Dedifferentiated amniotic fluid mesenchymal stem cell (primary cell): Measurements from ENCODE around the gene PIGR.

Source experiments
- DNase-seq: peaks from one replicate; pipeline ENCODE4 v3.0.0-alpha.2; 2016; ENCODE audit errors: extremely low spot score

PIGR gene, protein sequence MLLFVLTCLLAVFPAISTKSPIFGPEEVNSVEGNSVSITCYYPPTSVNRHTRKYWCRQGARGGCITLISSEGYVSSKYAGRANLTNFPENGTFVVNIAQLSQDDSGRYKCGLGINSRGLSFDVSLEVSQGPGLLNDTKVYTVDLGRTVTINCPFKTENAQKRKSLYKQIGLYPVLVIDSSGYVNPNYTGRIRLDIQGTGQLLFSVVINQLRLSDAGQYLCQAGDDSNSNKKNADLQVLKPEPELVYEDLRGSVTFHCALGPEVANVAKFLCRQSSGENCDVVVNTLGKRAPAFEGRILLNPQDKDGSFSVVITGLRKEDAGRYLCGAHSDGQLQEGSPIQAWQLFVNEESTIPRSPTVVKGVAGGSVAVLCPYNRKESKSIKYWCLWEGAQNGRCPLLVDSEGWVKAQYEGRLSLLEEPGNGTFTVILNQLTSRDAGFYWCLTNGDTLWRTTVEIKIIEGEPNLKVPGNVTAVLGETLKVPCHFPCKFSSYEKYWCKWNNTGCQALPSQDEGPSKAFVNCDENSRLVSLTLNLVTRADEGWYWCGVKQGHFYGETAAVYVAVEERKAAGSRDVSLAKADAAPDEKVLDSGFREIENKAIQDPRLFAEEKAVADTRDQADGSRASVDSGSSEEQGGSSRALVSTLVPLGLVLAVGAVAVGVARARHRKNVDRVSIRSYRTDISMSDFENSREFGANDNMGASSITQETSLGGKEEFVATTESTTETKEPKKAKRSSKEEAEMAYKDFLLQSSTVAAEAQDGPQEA

DNA sequence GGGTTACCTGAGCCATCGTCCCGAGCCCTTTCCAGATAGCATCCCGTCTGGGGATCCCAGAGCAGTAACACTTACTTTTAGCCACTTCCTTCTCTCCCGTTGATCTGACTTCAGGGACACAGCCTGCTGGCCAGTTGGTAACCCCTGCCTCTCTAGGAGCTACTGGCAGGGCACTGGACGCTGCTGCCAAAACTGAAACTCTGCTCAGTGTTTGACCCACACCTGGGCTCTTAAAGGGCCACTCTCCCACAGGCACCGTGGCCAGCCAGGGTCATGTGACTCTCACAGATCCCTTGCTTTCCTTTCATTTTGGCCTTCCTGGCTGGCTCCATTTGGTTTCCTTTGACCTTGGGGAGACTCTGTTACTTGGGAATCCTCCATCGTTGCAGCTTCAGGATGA is at the start of gene PIGR:
PIGR (minus strand) TSS at position 206 of the 400 bp plus-strand sequence. CDS start 5,935 bp downstream, outside the sequence.
- DNase-seq, result no peak

DNA sequence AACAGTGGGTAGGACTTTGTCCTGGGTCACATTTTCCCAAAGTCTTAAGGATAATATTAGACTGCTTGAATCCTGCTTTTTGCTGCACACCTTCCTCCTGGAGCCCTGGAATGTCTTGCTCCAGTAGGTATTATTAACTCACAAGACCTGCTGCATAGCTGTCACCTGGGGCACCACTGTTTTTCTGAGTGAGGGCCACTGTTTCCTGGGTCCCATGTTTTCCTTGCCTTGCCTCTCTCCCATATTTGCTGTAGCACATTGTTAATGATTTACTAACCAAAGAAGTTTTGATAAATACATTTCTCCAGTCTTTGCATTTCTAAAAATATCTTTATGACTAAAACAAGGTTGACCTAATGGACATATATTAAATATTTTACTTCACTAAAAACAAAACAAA is 46.5 kb upstream of the PIGR start:
- no peak for DNase-seq

DNA sequence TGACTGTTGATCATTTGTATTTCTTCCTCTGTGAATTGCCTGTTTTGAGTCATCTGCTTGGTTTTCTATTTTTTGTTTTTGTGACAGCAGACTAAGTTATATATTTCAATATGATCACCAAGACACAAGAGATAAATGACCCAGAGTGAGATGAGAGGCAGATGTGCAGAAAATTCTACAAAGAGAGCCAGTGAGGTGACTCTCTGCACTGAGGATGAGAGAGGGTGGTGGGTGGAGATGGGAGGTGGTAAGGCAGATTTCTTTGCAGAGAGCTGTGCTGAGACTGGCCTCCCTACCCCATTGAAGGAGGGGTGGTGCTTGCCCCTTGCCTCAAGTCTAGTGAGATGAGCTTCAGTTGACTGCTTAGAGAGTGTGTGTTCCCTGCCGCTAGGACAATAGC is 41.6 kb upstream of the PIGR start:
- no peak for DNase-seq

DNA sequence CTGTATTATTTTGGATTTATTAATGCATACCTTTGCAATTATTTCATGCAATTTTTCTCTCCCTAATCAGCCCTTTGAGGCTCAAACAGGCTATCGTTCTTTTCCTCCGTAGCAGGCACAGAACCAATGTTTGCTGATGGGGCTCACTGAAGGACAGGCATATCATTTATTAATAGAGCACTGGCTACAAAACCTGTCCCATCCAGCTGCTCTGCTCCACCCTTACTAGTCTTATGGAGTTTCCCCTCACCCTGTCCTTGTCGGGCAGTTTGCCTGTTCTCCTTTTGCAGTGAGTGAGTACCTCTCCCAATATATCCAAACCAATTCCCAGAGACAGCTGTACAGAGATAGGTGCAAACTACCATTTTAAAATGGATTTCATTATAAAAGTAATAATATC is 40.6 kb upstream of the PIGR start:
- no peak for DNase-seq

DNA sequence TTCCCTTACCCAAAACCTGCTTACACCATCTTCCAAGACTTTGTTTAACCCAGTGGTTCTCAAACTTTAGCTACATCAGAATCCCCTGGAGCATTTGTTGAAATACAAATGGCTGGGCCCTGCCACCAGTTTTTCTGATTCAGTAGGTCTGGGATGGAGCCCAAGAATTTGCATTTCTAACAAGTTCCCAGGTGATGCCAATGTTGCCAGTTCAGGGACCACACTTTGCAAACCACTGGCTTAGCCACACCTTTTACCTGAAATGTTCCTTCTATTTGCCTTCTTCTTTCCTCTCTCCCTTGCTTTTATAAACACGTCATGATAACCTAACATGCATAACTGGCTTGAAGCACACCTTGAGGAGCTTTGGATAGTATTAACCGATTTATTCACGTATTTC is 40.1 kb upstream of the PIGR start:
- DNase-seq, result no peak

DNA sequence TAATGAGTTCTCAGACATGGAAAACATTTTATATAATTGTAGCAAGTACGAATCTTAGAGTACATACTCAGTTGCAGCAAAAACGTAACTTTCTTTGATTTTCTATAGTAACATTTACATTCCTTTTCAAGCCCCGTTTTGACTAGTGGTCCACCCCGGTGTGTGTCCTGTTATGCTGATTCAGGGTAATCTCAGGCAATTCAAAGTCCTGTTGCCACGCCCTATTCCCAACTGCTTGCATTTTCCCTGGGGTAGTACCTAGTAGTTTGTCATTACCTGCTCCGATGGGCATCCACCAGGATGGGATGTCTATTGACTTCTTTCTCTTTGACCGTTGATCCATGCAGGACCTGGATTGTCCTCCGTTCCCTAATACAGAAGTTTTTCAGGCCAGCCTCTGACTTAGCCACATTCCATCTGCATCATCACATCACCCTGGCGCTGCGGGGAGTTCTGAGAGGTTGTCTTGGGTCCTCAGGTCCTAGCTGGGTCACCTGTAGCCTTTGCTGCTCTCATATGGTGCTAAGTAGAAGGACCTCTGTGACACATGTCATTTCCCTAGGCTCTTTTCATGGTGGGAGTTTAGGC is 39.0 kb upstream of the PIGR start:
- no peak for DNase-seq

DNA sequence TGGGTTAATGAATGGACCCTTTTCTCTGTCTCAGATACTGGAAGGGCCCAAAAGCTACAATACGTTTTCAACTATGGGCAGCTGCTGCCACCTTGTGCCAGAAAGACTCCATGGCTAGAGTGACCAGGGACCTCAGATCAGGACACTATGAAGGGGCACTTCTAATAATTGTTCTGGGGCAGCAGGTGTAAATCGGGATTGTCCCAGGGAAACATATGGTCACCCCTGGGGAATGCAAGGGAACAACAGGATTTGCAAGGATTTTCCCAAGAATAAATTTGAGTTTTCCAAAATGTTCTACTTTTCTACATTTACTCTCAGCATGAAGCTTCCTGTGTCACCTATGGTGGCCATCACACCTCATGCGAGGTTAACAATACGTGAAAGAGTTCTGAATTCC is 36.0 kb upstream of the PIGR start:
- peak; percentile 49 for DNase-seq

DNA sequence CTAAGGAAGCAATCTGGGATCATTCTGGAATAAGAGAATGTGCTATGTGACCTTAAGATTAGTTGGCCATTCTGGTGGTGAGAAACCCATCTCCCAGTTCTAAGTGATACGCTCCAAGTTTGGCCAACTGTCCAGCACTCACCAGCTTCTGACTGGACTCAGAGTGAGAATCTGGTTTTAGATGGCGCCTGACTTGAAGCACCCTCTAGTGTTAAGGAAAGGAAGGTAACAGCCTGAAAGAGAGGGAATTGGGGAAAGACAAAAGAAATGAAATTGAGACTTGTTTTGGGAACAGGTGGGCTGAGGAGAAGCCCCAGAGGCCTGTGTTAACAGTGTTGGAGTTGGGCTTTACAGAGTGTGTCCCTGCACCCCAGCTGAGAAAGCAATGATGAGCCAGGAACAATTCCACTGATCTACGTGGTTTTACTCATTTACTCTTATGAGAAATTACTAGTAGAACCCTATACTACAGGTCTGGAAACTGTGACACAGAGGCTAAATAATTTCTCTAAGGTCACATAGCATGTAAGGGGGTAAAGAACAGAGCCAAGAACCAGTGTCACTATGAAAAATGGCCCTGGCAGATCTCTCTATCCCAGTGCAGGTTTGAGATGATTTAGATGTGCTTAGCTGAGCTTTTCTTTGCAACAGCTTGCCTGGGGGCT is 33.2 kb upstream of the PIGR start:
- no peak for DNase-seq

DNA sequence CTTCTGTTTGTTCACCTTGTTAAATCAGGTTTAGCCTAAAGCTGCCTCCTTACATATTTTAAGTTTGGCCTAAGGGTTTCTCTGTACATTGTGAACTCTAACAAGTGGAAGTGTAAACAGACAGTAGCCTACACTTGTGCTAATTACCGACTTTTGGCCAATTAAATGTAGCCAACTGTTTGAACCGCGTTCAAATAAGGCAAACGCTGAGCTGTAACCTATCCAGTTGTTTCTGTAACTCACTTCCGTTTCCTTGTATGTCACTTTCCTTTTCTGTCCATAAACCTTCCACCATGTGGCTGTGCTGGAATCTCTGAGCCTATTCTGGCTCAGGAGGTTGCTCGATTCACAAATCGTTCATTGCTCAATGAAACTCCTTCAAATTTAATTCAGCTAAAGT is 32.0 kb upstream of the PIGR start:
- DNase-seq, result no peak

DNA sequence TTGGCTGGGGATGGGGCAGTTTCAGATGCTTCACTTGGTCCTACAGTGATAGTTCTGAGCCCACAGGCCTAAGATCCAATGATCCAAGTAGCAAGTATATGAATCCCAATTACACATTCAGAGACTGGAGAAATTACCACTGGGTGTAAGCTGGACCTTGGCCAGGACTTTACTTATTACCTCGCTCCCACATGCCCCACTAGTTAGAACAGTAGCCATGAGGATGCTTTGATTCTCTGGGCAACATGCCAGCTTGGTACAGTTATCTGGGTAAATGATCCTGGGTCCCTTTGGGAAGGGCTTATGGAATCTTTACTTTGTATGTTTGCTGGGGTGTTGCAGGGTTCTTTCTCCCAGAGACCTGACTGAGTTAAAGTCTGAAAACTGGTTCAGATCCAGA is 29.0 kb upstream of the PIGR start:
- DNase-seq, result no peak

DNA sequence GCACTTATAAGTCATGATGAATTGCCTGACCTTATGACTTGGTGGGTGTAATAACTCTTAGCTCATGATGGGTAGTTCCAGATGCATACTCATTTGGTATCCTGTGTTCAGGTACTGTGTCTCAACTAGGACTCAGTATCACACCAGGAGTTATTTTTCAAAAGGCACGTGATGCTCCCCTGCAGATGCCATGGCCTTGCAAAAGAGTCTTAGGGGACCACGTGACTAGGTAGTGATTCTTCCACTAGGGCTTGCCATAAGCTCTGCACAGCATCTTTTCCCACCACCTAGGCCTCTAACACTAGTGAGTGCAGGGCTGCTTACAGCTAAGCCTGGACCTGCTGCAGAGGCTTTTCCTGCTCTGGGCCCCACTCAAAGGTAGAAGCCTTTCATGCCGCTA is 27.9 kb upstream of the PIGR start:
- no peak for DNase-seq

DNA sequence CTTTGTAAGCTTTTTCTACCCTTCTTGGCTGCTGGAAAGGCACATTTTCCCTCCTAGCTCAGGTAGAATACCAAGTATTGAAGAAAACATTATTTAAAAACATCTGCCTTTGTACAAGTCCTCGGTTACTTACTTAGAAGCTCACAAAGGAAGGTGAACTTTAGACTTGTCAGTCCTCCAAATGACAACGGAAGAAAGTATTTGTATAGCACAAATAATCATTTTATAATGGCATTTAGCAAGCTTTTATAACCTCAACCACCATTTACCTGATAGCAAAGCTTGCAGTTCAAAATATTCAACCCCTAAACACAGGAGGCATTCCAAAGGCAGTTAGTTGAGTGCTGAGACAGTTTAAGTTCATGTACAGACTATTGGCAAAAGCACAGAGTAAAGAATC is 26.5 kb upstream of the PIGR start:
- DNase-seq, result no peak

DNA sequence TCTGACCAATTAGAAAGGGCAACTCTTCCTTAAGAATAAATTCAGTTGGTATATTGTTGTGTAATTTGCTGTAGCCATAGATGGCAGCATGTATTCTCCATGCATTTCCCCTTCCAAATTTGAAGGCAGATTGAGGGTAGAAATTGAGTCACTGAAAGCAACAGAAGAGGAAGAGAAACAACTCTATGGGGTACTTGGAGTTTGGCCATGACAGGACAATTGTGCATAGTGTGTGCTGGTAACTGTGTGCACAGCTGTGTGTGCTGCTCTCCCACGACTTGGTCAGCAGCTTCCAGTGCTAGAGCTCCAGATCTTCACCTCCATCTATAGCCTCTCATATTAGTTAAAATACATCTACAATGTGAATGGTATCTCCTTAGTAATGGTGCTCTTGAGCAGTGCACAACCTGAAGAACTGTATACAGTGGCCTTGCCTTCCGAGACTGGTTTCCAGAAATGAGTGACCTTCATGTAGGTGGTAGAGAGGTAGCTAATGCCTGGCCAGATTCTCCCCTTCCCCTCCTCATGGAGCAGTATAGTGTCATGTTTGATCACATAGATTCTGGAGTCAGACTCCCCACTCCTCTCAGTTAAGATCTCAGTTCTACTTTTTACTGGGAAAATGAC is 24.9 kb upstream of the PIGR start:
- no peak for DNase-seq

DNA sequence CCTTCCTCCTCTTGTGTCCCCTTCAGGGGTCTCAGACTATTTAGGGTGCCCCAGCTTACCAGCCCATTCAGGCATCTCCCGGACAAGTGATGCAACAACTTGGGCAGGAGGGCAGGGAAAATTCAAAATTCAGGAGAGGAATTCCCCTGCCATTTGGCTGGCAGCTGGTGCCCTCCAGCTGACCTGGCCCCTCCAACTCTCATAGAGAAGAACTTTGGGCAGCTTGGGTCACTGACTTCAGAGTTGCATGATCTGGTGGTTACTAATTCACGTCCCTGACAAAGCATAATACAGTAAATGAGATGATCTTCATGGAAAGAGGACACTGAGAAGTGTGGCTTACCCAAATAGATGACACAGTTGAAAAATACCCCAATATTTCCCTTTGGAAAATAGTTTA is 24.2 kb upstream of the PIGR start, which contains the start of gene FCAMR:
FCAMR (minus strand) TSS at position 15 of the 400 bp plus-strand sequence. CDS start 335 bp downstream, outside the sequence.
- DNase-seq, result no peak

DNA sequence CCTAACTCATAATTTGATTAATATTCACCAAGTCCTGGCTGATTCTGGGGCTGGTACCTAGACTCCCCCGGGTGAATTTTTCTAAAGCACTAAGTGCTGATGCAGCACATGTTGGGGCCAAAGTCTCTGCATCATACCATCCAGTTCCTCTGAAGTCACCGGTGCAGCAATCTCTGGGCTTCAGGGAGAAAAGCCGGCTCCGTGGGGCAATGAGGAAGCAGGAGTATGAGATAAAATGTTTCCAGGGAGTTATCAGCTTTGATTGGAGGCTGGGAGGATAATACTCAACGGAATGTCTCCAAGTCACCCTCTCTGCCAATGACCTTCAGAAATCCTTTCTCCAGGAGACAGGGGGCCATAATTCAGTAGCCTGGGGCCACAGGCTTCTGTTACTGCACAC is 22.8 kb upstream of the PIGR start:
- DNase-seq, result no peak

DNA sequence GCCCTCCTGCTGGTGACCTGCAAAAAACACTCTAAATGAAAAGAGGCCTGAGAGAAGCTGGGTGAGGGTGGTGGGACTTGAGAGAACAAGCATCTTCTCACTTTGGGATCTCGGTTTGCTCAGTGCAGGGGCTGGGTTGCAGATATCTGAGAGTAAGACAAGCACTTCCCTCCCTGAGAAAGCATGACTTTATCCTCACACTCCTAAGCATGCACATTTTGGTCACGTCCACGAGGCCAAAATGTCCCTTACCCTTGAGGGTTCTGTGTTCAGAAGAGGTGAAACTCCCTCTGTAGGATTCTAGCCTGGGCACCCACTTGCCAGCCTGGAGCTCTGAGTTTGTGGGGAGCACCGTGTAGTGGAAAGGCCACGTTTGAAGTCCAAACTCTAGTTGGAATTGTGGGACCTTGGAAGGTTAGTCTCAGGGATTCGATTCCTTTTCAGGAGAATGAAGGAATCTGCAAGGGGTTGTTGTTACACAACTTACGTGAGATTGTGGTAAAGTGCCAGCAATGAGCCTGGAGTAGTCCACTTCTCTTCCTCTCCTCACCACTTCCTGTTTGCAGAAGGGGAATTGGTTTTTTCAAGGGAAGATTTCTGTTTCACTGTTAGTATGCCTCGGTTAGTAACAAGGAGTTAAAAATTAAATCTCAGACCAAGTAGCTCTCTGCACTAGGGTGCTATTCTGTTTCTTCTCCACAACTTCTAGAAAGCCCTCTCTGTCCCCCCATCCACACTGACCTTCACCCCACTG is 21.0 kb upstream of the PIGR start:
- DNase-seq, result no peak

DNA sequence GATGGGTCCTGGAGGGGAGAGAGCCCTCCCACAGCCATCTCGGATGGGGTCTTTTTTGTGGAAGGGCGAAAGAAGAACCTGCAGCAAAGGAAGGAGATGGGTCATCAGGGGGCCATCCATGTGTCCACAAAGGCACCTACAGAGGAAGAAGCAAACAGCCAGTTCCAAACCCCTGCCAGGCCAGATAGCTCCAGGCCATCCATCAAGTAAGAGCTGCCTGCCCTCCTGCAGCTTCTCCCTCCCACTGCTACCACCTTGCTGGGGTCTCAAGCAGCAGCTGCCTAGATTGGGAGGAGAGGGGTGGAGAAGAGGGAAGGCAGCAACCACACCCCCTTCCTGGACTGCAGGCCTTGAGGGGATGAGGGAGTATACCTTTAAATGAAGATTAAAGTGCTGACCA is 19.5 kb upstream of the PIGR start:
- no peak for DNase-seq

DNA sequence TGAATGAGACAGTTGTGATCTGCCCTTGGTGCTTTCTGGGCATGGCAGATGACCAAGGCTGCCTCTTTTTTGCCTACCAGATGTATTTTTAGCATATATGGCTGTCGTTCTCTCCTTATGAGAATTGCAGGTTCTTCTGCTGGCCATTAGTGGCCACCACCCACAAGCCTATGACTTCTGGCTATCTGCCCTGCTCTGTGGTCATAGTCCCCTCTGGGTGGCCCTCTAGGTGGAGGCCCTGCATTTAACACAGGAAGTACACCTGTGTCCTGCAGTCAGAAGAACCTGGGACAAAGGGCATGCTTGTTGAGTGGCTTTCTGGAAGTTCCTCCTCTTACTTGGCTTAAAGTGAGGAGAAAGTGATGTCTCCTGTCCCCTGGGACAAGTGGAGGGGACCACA is 17.5 kb upstream of the PIGR start:
- no peak for DNase-seq

DNA sequence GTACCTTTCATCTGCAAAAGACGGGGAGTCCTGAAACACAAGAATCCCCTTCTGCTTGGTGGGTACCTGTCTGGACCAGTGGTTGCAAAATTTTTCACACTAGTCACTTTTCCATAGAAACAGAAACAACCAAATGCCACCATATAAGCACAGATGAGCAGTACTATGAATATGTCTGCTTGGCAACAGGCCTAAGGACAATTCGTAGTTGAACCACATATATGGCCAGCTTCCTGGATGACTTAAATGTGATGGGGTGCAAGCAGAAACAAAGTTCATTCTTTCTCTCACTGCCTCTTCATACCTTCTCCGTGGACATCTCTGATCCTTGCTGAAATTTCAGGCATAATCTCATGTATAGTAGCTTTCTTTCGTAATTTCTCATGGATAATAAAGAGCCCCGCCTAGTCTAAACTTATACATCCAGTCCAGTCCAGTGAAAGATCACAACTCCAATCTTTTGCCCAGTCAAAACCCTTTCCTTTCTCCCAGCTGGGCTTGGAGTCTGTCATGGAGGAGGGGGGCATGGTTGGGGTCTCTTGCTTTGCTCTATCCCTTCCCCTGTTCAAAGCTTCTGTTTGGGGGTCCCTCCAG is 16.9 kb upstream of the PIGR start:
- DNase-seq, result no peak

DNA sequence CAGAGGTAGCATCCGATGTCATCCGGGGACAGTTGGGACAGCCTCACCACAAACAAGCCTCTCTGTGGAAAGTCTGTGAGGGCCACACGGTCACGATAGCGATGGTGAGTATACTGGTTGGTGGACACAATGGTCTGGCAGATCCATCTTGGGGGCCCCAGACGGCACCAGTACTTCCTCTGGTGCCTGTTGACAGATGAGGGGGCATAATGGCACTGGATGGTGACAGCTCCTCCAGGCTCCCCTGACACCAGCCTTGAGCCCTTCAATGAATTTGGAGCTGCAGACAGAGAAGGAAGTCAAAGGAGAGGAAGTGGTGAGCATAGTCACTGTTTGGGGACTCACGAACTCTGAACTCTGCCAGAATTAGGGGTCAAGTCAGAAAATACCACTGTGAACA is 16.0 kb upstream of the PIGR start:
- no peak for DNase-seq

DNA sequence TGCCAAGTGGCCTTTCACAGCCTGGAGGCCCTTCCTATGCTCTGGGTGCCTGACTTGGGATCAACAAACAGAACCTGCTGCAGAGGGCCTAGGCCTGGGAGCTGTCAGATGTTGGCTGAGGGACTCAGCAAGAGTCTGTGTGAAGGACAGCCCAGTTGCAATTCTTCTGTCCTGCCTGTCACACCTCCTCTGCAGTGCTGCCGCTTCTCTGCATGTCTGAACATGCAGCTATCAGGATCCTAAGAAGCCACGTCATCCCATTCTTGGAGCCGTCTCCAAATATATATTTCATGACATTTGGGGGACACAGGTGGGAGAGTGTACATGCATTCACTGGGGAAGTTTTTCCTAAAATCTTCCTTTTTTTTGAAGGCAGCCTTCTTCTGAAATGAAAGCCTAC is 15.4 kb upstream of the PIGR start:
- DNase-seq, result no peak
